ENCODE data around the gene RSU1.

RSU1 gene

GRCh38 chr10:16679511-16679910, 137.7 kb downstream of the RSU1 start:
- ChIA-PET CTCF (interaction anchor here (0.6 kb wide), 3 partner anchors 9 to 1628 kb away, joined by 3 to 4 read pairs (median 3); no protein-coding TSS in a partner anchor), POLR2A (ENCODE audit: low non-redundant PET) (no interaction called here)
- DNase-seq (ENCODE audit: low spot score), result no peak
- H3K27ac ChIP-seq, result no peak overlapping the region
- TF ChIP-seq CTCF (conservative IDR thresholded peaks at IDR 0.05; ENCODE audit: low read depth), result no peak

- H3K27ac ChIP-seq, result no peak overlapping the region
- TF ChIP-seq CTCF (conservative IDR thresholded peaks at IDR 0.05; ENCODE audit: low read depth), result no peak
- no peak for DNase-seq (ENCODE audit: low spot score)
- CTCF ChIA-PET, result no interaction called here
- POLR2A ChIA-PET (ENCODE audit: low non-redundant PET), result no interaction called here
Measured at GRCh38 chr10:16675334-16675733, 141.9 kb downstream of the RSU1 start.

GRCh38 chr10:16674147-16674703, 143.0 kb downstream of the RSU1 start:
- no peak for TF ChIP-seq CTCF (conservative IDR thresholded peaks at IDR 0.05; ENCODE audit: low read depth)
- ChIA-PET CTCF (no interaction called here), POLR2A (ENCODE audit: low non-redundant PET) (no interaction called here)
- no peak overlapping the region for H3K27ac ChIP-seq
- no peak for DNase-seq (ENCODE audit: low spot score)

GRCh38 chr10:16673443-16673842, 143.8 kb downstream of the RSU1 start:
- TF ChIP-seq CTCF (conservative IDR thresholded peaks at IDR 0.05; ENCODE audit: low read depth), result no peak
- DNase-seq (ENCODE audit: low spot score), result no peak

GRCh38 chr10:16663444-16663843, 153.8 kb downstream of the RSU1 start:
- ChIA-PET POLR2A (ENCODE audit: low non-redundant PET) (no interaction called here), CTCF (interaction anchor here (0.6 kb wide), 2 partner anchors 20 to 28 kb away, joined by 7 to 9 read pairs; no protein-coding TSS in a partner anchor)
- H3K27ac ChIP-seq, result no peak overlapping the region
- no peak for TF ChIP-seq CTCF (conservative IDR thresholded peaks at IDR 0.05; ENCODE audit: low read depth)
- DNase-seq (ENCODE audit: low spot score), result no peak

More at GRCh38 chr10:16673443-16673842, 143.8 kb downstream of the RSU1 start:
- H3K27ac ChIP-seq, result no peak overlapping the region
- ChIA-PET POLR2A (ENCODE audit: low non-redundant PET) (no interaction called here), CTCF (no interaction called here)

GRCh38 chr10:16662923-16663322, 154.3 kb downstream of the RSU1 start:
- ChIA-PET POLR2A (ENCODE audit: low non-redundant PET) (no interaction called here), CTCF (interaction anchor here (0.6 kb wide), 1 partner anchor 20 kb away, joined by 7 read pairs; no protein-coding TSS in a partner anchor)
- no peak overlapping the region for H3K27ac ChIP-seq
- no peak for DNase-seq (ENCODE audit: low spot score)
- TF ChIP-seq CTCF (conservative IDR thresholded peaks at IDR 0.05; ENCODE audit: low read depth), result no peak

Measured in RWPE1 (cell line).